ENCODE results near the gene SPDYE5.

Gene SPDYE5

DNA sequence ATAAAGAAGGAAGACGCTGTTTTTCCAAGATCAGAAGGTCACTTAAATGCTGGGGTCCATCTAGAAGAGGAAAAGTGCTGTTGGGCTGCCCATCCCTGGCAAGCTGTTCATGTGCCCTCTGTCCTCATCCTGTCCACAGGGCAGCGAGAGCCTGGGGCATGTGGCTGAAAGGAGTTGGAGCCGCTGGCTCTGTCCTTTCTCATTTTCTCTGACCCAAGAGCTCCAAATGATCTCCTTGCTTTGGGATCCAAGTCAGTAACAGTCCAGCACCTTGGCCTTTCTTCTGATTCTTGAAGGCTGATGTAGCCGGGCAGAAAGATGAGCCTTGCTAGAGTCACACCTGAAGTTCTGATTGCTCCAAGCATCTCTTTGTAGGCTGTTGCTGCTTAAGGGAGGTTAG, 44.4 kb downstream of the SPDYE5 start:
- in situ Hi-C loops (cut with MboI; ENCODE audit: low sequenced_read_pairs) = loop anchor here (25.0 kb wide), 1 partner anchor 101 kb away; no protein-coding TSS in a partner anchor

DNA sequence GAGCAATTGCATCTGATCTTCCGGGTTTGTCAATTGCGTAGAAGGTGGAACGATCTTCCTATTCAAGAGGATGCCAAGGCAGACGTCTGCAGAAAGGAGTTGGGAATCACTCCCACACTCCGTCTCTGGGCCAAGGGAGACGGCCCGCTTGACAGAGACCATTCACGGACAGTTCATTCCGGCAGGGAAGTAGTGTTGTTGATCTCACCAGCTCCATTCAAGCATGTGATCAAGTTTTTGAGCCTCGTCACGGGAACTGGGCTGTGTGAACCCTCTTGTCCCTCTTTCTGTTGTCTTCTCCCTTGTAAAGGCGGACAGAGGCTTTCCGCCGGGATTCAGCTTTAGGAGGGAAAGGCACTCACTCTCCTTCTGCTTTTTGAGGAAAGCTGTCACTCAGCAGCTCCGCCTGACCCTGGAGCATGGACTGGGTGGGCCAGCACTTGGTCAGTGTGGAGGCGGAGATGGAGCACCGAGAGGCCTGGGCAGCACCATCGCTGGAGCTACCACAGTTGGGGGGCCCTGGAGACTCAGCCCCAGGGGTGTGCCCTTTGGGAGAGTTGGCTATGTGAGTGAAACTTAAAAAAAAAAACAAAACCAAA, 44.9 kb downstream of the SPDYE5 start:
- in situ Hi-C loops (cut with MboI; ENCODE audit: low sequenced_read_pairs) = loop anchor here (25.0 kb wide), 1 partner anchor 100 kb away; no protein-coding TSS in a partner anchor

DNA sequence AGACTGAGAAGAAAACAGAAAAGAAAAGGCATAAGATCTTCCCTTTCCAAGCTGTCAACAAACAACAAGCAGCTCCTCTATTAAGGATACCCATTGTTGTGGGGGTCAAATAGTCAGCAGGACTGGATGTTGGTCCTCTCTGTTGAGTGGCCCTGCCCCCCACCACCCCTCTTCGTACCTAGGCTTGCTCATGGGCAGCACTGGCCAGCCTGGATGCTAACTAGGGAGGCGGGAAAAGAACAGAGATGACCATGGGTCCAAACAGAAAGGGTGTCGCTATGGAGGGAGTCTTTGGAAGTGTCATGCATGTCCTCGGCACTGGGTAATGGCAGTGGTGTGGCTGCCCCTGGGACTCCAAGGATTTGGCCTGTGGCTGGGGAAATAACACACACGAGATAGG, 45.6 kb downstream of the SPDYE5 start:
- in situ Hi-C loops (cut with MboI; ENCODE audit: low sequenced_read_pairs) = loop anchor here (25.0 kb wide), 1 partner anchor 100 kb away; no protein-coding TSS in a partner anchor

DNA sequence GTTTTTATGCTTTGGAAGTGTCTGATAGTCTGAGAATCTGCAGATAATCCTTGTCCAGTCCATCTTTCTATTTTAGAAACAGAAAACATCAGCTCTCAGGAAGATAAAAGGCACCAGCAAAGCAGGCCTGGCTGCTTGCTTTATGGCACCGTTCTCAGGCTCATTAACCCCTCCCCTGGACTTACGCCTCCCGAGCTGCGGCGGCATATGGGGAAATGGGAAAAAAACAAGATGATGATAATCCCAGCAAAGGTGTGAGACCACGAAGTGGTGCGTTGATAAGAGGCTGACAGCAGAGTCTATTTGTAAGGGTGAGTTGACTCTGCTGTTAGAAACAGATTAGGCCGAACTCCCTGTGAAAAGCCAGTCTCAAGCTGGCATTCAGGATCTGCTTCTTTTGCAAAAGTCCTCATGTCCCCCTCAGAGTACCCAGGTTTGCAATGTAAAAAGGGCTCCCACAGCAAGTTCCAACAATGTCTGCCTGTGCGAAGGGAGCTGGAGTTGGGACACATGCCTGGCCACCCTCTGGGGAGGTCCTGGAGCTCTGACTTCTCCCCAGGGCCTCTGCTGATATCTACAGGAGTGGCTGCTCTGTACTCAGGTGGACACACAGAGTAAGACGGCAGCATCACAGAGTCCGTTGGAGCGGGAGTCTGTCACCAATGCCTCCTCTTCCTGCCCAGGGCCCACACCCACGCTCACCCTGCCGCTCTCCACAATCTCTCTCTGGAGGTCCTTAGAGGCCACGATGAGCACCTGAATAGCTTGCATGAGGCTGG, 54.3 kb downstream of the SPDYE5 start:
- in situ Hi-C loops (cut with MboI; ENCODE audit: low sequenced_read_pairs) = loop anchor here (25.0 kb wide), 1 partner anchor 91 kb away; no protein-coding TSS in a partner anchor
